Measurements from ENCODE around the gene PGK1. TPM values are rescaled to one million over a fixed set of nuclear protein-coding genes. Genes with fewer than 3 reads are reported as not detected.
"Not testable (repeated sequence)": the region's sequence is repeated elsewhere in the genome, so short reads cannot be mapped to it uniquely, and the experiment has no call there.

The PGK1 gene
- polyA plus RNA-seq, 1 donor = 276 TPM

DNA sequence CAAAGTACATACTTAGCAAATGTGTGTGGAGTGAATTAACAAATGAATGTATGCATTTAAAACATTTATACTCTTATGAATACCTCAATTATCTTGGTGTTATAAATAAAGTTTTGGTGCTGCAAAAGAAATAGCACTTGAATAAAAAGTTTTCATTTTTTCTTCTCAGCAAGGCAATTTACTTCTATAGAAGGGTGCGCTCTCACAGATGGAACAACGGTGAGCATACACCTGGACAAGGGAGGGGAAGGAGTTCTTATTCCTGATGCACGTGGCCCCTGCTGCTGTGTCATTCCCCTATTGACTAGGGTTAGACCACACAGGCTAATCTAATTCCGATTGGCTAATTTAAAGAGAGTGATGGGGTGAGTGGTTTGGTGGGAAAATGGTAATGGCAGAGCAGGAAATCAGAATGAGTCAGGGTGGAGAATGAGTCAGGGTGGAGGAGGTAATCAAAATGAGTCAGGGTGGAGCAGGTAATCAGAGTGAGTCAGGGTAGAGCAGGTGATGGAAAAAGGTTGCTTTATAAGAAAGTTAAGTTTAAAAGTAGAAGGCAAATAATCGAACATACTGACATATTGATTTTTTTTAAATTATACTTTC lies 28.2 kb upstream of the PGK1 start:
- H3K4me3 ChIP-seq (ENCODE audit: low read length) = no peak overlapping the region
- no peaks in the 10 kb centered on the region for H3K36me3 ChIP-seq (ENCODE audit: control insufficient read depth, insufficient read depth, low read length)
- no peak overlapping the region for H3K27ac ChIP-seq (ENCODE audit: low read length)
- H3K4me1 ChIP-seq (ENCODE audit: control insufficient read depth, insufficient read depth, low read length) = no peaks in the 10 kb centered on the region
- DNase-seq = no peak
- no peaks in the 10 kb centered on the region for H3K9me3 ChIP-seq (ENCODE audit: control insufficient read depth, low read depth, low read length)
- WGBS (ENCODE audit: insufficient coverage, low lambda C conversion rate) = no CpG with 5 or more reads among the region's 5 CpGs
- H3K27me3 ChIP-seq (ENCODE audit: control insufficient read depth, insufficient read depth, low read length) = no peaks in the 10 kb centered on the region

DNA sequence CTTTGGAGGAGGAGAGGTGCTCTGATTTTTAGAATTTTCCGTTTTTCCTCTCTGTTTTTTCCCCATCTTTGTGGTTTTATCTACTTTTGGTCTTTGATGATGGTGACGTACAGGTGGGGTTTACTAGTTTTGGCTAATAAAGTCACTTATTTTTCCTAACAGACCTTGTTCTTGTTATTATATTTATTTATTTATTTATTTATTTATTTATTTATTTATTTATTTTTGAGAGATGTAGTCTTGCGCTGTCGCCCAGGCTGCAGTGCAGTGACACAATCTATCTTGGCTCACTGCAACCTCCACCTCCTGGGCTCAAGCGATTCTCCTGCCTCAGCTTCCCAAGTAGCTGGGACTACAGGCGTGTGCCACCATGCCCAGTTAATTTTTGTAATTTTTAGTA lies 22.6 kb upstream of the PGK1 start:
- H3K9me3 ChIP-seq (ENCODE audit: control insufficient read depth, low read depth, low read length); H3K36me3 ChIP-seq (ENCODE audit: control insufficient read depth, insufficient read depth, low read length); H3K4me1 ChIP-seq (ENCODE audit: control insufficient read depth, insufficient read depth, low read length); DNase-seq; H3K4me3 ChIP-seq (ENCODE audit: low read length); H3K27me3 ChIP-seq (ENCODE audit: control insufficient read depth, insufficient read depth, low read length); H3K27ac ChIP-seq (ENCODE audit: low read length): not testable (repeated sequence)
- WGBS (ENCODE audit: insufficient coverage, low lambda C conversion rate) = 100% methylated on average over 1 of the region's 6 CpGs

DNA sequence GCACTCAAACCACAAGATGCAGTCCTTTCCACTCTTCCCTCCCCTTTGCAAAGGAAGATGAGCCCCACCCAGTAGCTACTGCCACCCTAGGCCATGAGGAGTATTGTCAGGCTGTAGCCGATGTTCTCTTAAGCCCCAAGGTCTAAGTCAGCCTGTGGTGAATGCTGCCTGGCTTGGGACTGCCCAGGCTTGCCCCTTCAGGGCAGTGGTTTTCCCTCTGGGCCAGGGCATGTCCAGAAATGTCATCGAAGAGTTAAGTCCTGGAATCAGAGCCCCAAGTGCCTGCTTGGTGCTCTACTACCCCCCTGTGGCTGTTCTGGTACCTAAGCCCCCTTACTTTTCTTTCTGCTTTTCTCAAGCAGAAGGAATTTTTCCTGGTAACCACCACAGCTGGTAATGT lies 11.8 kb upstream of the PGK1 start:
- Histone ChIP-seq H3K27me3 (ENCODE audit: control insufficient read depth, insufficient read depth, low read length) (no peaks in the 10 kb centered on the region), H3K9me3 (ENCODE audit: control insufficient read depth, low read depth, low read length) (no peaks in the 10 kb centered on the region), H3K4me3 (ENCODE audit: low read length) (no peak overlapping the region), H3K36me3 (ENCODE audit: control insufficient read depth, insufficient read depth, low read length) (no peaks in the 10 kb centered on the region), H3K27ac (ENCODE audit: low read length) (no peak overlapping the region), H3K4me1 (ENCODE audit: control insufficient read depth, insufficient read depth, low read length) (no peaks in the 10 kb centered on the region)
- peak in 1 of 2 donors; percentile 3 for DNase-seq
- WGBS (ENCODE audit: insufficient coverage, low lambda C conversion rate) = no CpG with 5 or more reads among the region's 2 CpGs

GRCh38 chrX:78098108-78098507 lies 5.9 kb upstream of the PGK1 start:
- no peaks in the 10 kb centered on the region for H3K27me3 ChIP-seq (ENCODE audit: control insufficient read depth, insufficient read depth, low read length)
- H3K4me3 ChIP-seq (ENCODE audit: low read length) = no peak overlapping the region
- no peaks in the 10 kb centered on the region for H3K9me3 ChIP-seq (ENCODE audit: control insufficient read depth, low read depth, low read length)

DNA sequence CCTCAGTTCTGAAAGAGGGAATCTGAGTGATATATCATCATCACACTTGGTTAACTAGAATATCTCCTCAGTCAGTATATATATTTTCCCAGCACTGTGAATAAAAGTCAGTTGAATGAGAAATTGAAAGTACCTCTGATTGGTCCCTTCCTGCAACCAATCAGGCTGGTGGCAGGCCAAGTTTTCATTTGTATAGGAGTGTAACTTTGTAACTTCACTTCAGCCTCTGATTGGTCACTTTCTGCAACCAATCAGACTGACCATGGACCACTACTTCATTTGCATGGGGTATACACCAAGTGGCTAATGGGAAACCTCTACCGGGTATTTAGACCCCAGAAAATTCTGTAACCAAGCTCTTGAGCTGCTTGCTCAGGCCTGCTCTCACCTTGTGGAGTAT lies 2.0 kb upstream of the PGK1 start:
- Histone ChIP-seq H3K4me1 (ENCODE audit: control insufficient read depth, insufficient read depth, low read length) (peaks cover 8% of the 10 kb centered on the region), H3K27me3 (ENCODE audit: control insufficient read depth, insufficient read depth, low read length) (no peaks in the 10 kb centered on the region), H3K4me3 (ENCODE audit: low read length) (no peak overlapping the region), H3K36me3 (ENCODE audit: control insufficient read depth, insufficient read depth, low read length) (peaks cover 5% of the 10 kb centered on the region), H3K9me3 (ENCODE audit: control insufficient read depth, low read depth, low read length) (no peaks in the 10 kb centered on the region), H3K27ac (ENCODE audit: low read length) (no peak overlapping the region)
- WGBS (ENCODE audit: insufficient coverage, low lambda C conversion rate) = no CpG with 5 or more reads among the region's 1 CpG
- no peak for DNase-seq

More at GRCh38 chrX:78098108-78098507, 5.9 kb upstream of the PGK1 start:
- Histone ChIP-seq H3K27ac (ENCODE audit: low read length) (no peak overlapping the region), H3K36me3 (ENCODE audit: control insufficient read depth, insufficient read depth, low read length) (no peaks in the 10 kb centered on the region), H3K4me1 (ENCODE audit: control insufficient read depth, insufficient read depth, low read length) (no peaks in the 10 kb centered on the region)
- DNase-seq = no peak

- H3K9me3 ChIP-seq (ENCODE audit: control insufficient read depth, low read depth, low read length) = no peaks in the 10 kb centered on the region
- peaks cover 11% of the 10 kb centered on the region for H3K4me1 ChIP-seq (ENCODE audit: control insufficient read depth, insufficient read depth, low read length)
- H3K36me3 ChIP-seq (ENCODE audit: control insufficient read depth, insufficient read depth, low read length) = peaks cover 5% of the 10 kb centered on the region
- peak overlapping the region; percentile 54 for H3K4me3 ChIP-seq (ENCODE audit: low read length)
- no peaks in the 10 kb centered on the region for H3K27me3 ChIP-seq (ENCODE audit: control insufficient read depth, insufficient read depth, low read length)
- no peak for DNase-seq
- WGBS (ENCODE audit: insufficient coverage, low lambda C conversion rate) = no CpG with 5 or more reads among the region's 23 CpGs
- H3K27ac ChIP-seq (ENCODE audit: low read length) = peak overlapping the region; percentile 98
Measured at GRCh38 chrX:78103001-78103622, 936 bp upstream of the PGK1 start.

DNA sequence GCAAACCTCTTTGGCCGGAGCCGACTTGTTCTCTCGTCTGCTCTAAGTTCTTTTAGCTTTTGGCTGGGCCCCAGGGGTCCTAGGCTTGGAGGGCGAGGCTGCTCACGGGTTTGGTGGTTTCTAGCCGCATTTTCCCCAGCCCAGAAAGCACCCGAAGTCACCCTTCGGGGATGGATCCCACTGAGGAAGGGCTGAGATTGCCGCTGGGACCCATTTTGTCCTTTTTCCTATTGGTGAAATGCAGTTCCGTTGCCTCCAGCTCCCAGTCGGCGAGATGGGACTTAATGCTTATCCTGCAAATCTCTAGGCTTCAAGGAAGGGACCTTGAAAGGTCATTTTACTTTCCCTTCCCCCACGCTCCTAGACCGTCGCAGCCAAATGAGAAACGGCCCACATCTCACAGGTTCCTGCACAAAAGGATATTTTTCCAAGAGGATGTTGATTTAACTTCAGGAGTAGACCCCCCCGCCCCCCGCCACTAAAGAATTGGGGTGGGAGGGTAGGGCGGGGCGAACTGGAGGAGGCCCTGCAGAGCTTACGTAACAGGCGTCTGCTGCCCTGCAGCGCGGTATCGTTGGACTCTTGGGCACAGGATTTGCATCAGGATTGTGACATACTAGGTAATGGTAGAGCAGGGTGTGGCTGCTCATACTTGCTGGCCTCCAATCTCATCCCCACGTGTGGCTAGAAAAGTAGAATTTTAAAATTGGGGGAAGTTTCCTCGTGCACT lies 564 bp downstream of the PGK1 start:
- DNase-seq = peak; percentile 83 to 86
- no peaks in the 10 kb centered on the region for H3K9me3 ChIP-seq (ENCODE audit: control insufficient read depth, low read depth, low read length)
- H3K36me3 ChIP-seq (ENCODE audit: control insufficient read depth, insufficient read depth, low read length) = peaks cover 5% of the 10 kb centered on the region
- peak overlapping the region; percentile 96 for H3K4me3 ChIP-seq (ENCODE audit: low read length)
- peaks cover 14% of the 10 kb centered on the region for H3K4me1 ChIP-seq (ENCODE audit: control insufficient read depth, insufficient read depth, low read length)
- H3K27ac ChIP-seq (ENCODE audit: low read length) = peak overlapping the region; percentile 100
- H3K27me3 ChIP-seq (ENCODE audit: control insufficient read depth, insufficient read depth, low read length) = no peaks in the 10 kb centered on the region
- no CpG with 5 or more reads among the region's 27 CpGs for WGBS (ENCODE audit: insufficient coverage, low lambda C conversion rate)

- DNase-seq = no peak
- no CpG with 5 or more reads among the region's 11 CpGs for WGBS (ENCODE audit: insufficient coverage, low lambda C conversion rate)
- Histone ChIP-seq H3K36me3 (ENCODE audit: control insufficient read depth, insufficient read depth, low read length) (peaks cover 7% of the 10 kb centered on the region), H3K27ac (ENCODE audit: low read length) (peak overlapping the region; percentile 100), H3K27me3 (ENCODE audit: control insufficient read depth, insufficient read depth, low read length) (no peaks in the 10 kb centered on the region), H3K9me3 (ENCODE audit: control insufficient read depth, low read depth, low read length) (no peaks in the 10 kb centered on the region), H3K4me3 (ENCODE audit: low read length) (peak overlapping the region; percentile 96), H3K4me1 (ENCODE audit: control insufficient read depth, insufficient read depth, low read length) (peaks cover 14% of the 10 kb centered on the region)
Measured at GRCh38 chrX:78105944-78106650, 2.0 kb downstream of the PGK1 start.

DNA sequence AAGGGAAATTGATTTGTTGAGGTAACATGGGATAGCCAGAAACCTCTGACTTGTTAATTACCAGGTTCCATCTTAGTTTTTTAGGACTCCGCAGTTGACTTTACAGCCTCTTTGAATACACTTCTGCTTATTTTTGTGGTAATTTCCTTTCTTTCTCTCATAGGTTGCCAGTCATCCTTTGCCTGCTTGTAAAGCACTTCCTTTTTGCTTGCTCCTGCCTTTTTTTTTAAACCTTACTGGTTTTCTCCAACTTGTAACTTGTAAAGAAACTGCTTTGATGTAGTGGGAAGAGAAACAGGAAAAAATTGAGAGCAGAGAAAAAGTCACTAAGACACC lies 2.6 kb downstream of the PGK1 start:
- peaks cover 14% of the 10 kb centered on the region for H3K4me1 ChIP-seq (ENCODE audit: control insufficient read depth, insufficient read depth, low read length)
- H3K4me3 ChIP-seq (ENCODE audit: low read length) = no peak overlapping the region
- DNase-seq = no peak
- H3K9me3 ChIP-seq (ENCODE audit: control insufficient read depth, low read depth, low read length) = no peaks in the 10 kb centered on the region
- H3K36me3 ChIP-seq (ENCODE audit: control insufficient read depth, insufficient read depth, low read length) = peaks cover 10% of the 10 kb centered on the region
- no CpG with 5 or more reads among the region's 1 CpG for WGBS (ENCODE audit: insufficient coverage, low lambda C conversion rate)
- H3K27ac ChIP-seq (ENCODE audit: low read length) = peak overlapping the region; percentile 100
- H3K27me3 ChIP-seq (ENCODE audit: control insufficient read depth, insufficient read depth, low read length) = no peaks in the 10 kb centered on the region

DNA sequence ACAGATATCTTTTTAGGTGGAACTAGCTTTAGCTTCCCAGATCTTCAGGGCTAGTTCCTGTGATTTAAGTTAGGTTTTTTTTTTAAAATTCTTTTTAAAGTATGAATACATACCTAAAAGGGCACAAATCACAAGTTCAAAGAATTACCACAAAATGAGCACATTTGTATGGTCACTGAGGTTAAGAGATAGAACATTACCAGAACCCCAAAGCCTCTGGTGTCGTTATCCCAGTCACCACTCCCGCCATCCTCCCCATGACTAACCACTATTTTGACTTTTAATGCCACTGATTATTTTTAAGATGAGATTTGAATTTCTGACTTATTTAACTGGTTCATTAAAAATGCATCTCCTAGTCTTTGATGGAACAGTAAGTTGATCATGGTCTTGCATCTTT lies 5.4 kb downstream of the PGK1 start:
- no peak overlapping the region for H3K4me3 ChIP-seq (ENCODE audit: low read length)
- no peaks in the 10 kb centered on the region for H3K9me3 ChIP-seq (ENCODE audit: control insufficient read depth, low read depth, low read length)
- H3K27ac ChIP-seq (ENCODE audit: low read length) = no peak overlapping the region
- H3K4me1 ChIP-seq (ENCODE audit: control insufficient read depth, insufficient read depth, low read length) = peaks cover 14% of the 10 kb centered on the region
- DNase-seq = no peak
- no CpG with 5 or more reads among the region's 2 CpGs for WGBS (ENCODE audit: insufficient coverage, low lambda C conversion rate)
- no peaks in the 10 kb centered on the region for H3K27me3 ChIP-seq (ENCODE audit: control insufficient read depth, insufficient read depth, low read length)
- peaks cover 27% of the 10 kb centered on the region for H3K36me3 ChIP-seq (ENCODE audit: control insufficient read depth, insufficient read depth, low read length)
